Astrocyte of the spinal cord (primary cell): Measurements from ENCODE around the gene MACF1.
A peak's percentile ranks its signal among the peaks of the same experiment; 100 is the strongest.
"Not testable (repeated sequence)": the region's sequence is repeated elsewhere in the genome, so short reads cannot be mapped to it uniquely, and the experiment has no call there.

Experiments
- DNase-seq: peaks from one replicate; pipeline ENCODE4 v3.0.0; 2011; ENCODE audit warnings: low read depth, low spot score
- H3K4me3 ChIP-seq: 2 replicates; pipeline ENCODE4 v1.5.1; 2011; ENCODE audit warnings: low read depth, mild to moderate bottlenecking, low read length, moderate library complexity
- CTCF ChIP-seq: IDR thresholded peaks from 2 replicates; pipeline ENCODE4 v1.5.1; 2012; ENCODE audit warnings: low read depth, mild to moderate bottlenecking, low read length, inconsistent platforms
- in situ Hi-C: cut with HindIII; loops from 2 replicates; pipeline ENCODE4 v1.10.0; 2017; ENCODE audit warnings: low sequenced_read_pairs

MACF1 gene

GRCh38 chr1:39438042-39438441, 233.5 kb downstream of the MACF1 start:
- DNase-seq = no peak
- H3K4me3 ChIP-seq = no peak overlapping the region
- no peak for TF ChIP-seq CTCF
- in situ Hi-C loops = no loop called here

GRCh38 chr1:39440856-39441255, 236.4 kb downstream of the MACF1 start:
- H3K4me3 ChIP-seq = no peak overlapping the region
- DNase-seq = no peak
- in situ Hi-C loops = no loop called here
- TF ChIP-seq CTCF = no peak

GRCh38 chr1:39441797-39442196, 237.3 kb downstream of the MACF1 start:
- no peak overlapping the region for H3K4me3 ChIP-seq
- in situ Hi-C loops = no loop called here
- no peak for DNase-seq
- TF ChIP-seq CTCF = no peak

- no peak for DNase-seq
- in situ Hi-C loops = no loop called here
- no peak overlapping the region for H3K4me3 ChIP-seq
- TF ChIP-seq CTCF = no peak
These were observed 241.1 kb downstream of the MACF1 start for GRCh38 chr1:39445573-39445972.

- H3K4me3 ChIP-seq = no peak overlapping the region
- no peak for TF ChIP-seq CTCF
- DNase-seq = no peak
- in situ Hi-C loops = no loop called here
These were observed 242.6 kb downstream of the MACF1 start for GRCh38 chr1:39446986-39447567.

- DNase-seq, H3K4me3 ChIP-seq, in situ Hi-C loops: not testable (repeated sequence)
These were observed 245.5 kb downstream of the MACF1 start for GRCh38 chr1:39450041-39450440.

GRCh38 chr1:39450956-39451606, 246.6 kb downstream of the MACF1 start:
- H3K4me3 ChIP-seq = no peak overlapping the region
- TF ChIP-seq CTCF = no peak
- in situ Hi-C loops = no loop called here
- peak; percentile 44 for DNase-seq
